ENCODE results near the gene FXYD4. TPM values are rescaled to one million over a fixed set of nuclear protein-coding genes. Genes with fewer than 3 reads are reported as not detected.

FXYD4 gene
- total and polyA plus RNA-seq, 2 experiments from 2014 or later = 0.19 to 0.80 TPM

- Histone ChIP-seq H3K79me2 (no peaks in the 10 kb centered on the region), H3K4me3 (peak overlapping the region; percentile 40), H3K36me3 (replicated peaks; ENCODE audit: insufficient read depth, low read depth) (no peaks in the 10 kb centered on the region), H3K9me3 (ENCODE audit: low read depth) (no peaks in the 10 kb centered on the region), H3K4me2 (peak overlapping the region; percentile 83), H4K20me1 (ENCODE audit: insufficient read depth, poor library complexity, severe bottlenecking) (no peaks in the 10 kb centered on the region), H3K27me3 (no peaks in the 10 kb centered on the region), H3K27ac (peak overlapping the region; percentile 74), H2AFZ (peak overlapping the region; percentile 93), H3K4me1 (ENCODE audit: insufficient read depth) (peaks cover 5% of the 10 kb centered on the region), H3K9me2 (replicated peaks; ENCODE audit: insufficient read depth) (no peaks in the 10 kb centered on the region)
- peak; percentile 97 for DNase-seq (ENCODE audit: low spot score)
- WGBS (ENCODE audit: low lambda C conversion rate, missing lambda C conversion rate) = 26% methylated on average over 40 of the region's 48 CpGs
- TF ChIP-seq, protein P1, sequence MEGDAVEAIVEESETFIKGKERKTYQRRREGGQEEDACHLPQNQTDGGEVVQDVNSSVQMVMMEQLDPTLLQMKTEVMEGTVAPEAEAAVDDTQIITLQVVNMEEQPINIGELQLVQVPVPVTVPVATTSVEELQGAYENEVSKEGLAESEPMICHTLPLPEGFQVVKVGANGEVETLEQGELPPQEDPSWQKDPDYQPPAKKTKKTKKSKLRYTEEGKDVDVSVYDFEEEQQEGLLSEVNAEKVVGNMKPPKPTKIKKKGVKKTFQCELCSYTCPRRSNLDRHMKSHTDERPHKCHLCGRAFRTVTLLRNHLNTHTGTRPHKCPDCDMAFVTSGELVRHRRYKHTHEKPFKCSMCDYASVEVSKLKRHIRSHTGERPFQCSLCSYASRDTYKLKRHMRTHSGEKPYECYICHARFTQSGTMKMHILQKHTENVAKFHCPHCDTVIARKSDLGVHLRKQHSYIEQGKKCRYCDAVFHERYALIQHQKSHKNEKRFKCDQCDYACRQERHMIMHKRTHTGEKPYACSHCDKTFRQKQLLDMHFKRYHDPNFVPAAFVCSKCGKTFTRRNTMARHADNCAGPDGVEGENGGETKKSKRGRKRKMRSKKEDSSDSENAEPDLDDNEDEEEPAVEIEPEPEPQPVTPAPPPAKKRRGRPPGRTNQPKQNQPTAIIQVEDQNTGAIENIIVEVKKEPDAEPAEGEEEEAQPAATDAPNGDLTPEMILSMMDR (IDR thresholded peaks at IDR 0.05; ENCODE audit: poor library complexity) = peak; percentile 46
- TF ChIP-seq EZH2phosphoT487 (IDR thresholded peaks at IDR 0.05; ENCODE audit: low read depth, severe bottlenecking, unreplicated experiment) = no peak
Measured at GRCh38 chr10:43362191-43362839, 9.1 kb upstream of the FXYD4 start.

GRCh38 chr10:43365001-43365400, 6.4 kb upstream of the FXYD4 start:
- no peaks in the 10 kb centered on the region for H3K27me3 ChIP-seq
- no peaks in the 10 kb centered on the region for H4K20me1 ChIP-seq (ENCODE audit: insufficient read depth, poor library complexity, severe bottlenecking)
- no peak overlapping the region for H3K4me2 ChIP-seq
- no peaks in the 10 kb centered on the region for H3K9me2 ChIP-seq (replicated peaks; ENCODE audit: insufficient read depth)
- TF ChIP-seq, protein P1 (IDR thresholded peaks at IDR 0.05; ENCODE audit: poor library complexity) = no peak
- TF ChIP-seq EZH2phosphoT487 (IDR thresholded peaks at IDR 0.05; ENCODE audit: low read depth, severe bottlenecking, unreplicated experiment) (no peak), EZH2 (IDR thresholded peaks at IDR 0.05; ENCODE audit: borderline replicate concordance) (no peak)
- peaks cover 5% of the 10 kb centered on the region for H3K4me1 ChIP-seq (ENCODE audit: insufficient read depth)
- H2AFZ ChIP-seq = no peak overlapping the region
- WGBS (ENCODE audit: low lambda C conversion rate, missing lambda C conversion rate) = 73% methylated on average over 3 of the region's 3 CpGs
- no peaks in the 10 kb centered on the region for H3K79me2 ChIP-seq
- H3K27ac ChIP-seq = no peak overlapping the region
- H3K4me3 ChIP-seq = no peak overlapping the region
- H3K36me3 ChIP-seq (replicated peaks; ENCODE audit: insufficient read depth, low read depth) = no peaks in the 10 kb centered on the region
- no peaks in the 10 kb centered on the region for H3K9me3 ChIP-seq (ENCODE audit: low read depth)
- no peak for DNase-seq (ENCODE audit: low spot score)

GRCh38 chr10:43369921-43370320, 1.5 kb upstream of the FXYD4 start:
- Histone ChIP-seq H3K79me2 (no peaks in the 10 kb centered on the region), H3K4me1 (ENCODE audit: insufficient read depth) (no peaks in the 10 kb centered on the region), H3K27ac (no peak overlapping the region), H4K20me1 (ENCODE audit: insufficient read depth, poor library complexity, severe bottlenecking) (no peaks in the 10 kb centered on the region), H3K9me3 (ENCODE audit: low read depth) (no peaks in the 10 kb centered on the region), H3K9me2 (replicated peaks; ENCODE audit: insufficient read depth) (no peaks in the 10 kb centered on the region), H3K4me2 (no peak overlapping the region), H2AFZ (no peak overlapping the region), H3K27me3 (no peaks in the 10 kb centered on the region), H3K4me3 (no peak overlapping the region), H3K36me3 (replicated peaks; ENCODE audit: insufficient read depth, low read depth) (no peaks in the 10 kb centered on the region)
- WGBS (ENCODE audit: low lambda C conversion rate, missing lambda C conversion rate) = 80% methylated on average over 4 of the region's 4 CpGs
- TF ChIP-seq, protein P1 (IDR thresholded peaks at IDR 0.05; ENCODE audit: poor library complexity) = no peak
- TF ChIP-seq EZH2phosphoT487 (IDR thresholded peaks at IDR 0.05; ENCODE audit: low read depth, severe bottlenecking, unreplicated experiment) = no peak
- TF ChIP-seq EZH2 (IDR thresholded peaks at IDR 0.05; ENCODE audit: borderline replicate concordance) = no peak
- no peak for DNase-seq (ENCODE audit: low spot score)

All from hepatocyte (in vitro differentiated cells).